Hepatocyte (in vitro differentiated cells): ENCODE measurements around the gene PPP2R5C.

Experiments used
- EZH2 ChIP-seq: fragments of 200-600 bp; sonication (generic); IDR thresholded peaks from 2 replicates; pipeline ENCODE4 v1.6.1; 2016; ENCODE audit warnings: antibody characterized with exemption, mild to moderate bottlenecking, borderline replicate concordance
- EZH2phosphoT487 ChIP-seq: fragments of 200-600 bp; sonication (generic); IDR thresholded peaks from one replicate; pipeline ENCODE4 v1.6.1; 2018; ENCODE audit warnings: antibody characterized with exemption, mild to moderate bottlenecking, low read depth, moderate library complexity; ENCODE audit not compliant: unreplicated experiment, severe bottlenecking
- TF ChIP-seq, protein P1 (sequence below): fragments of 200-600 bp; sonication (generic); IDR thresholded peaks from 2 replicates; pipeline ENCODE4 v1.5.1; 2016; ENCODE audit warnings: antibody characterized with exemption, mild to moderate bottlenecking; ENCODE audit not compliant: poor library complexity

- TF ChIP-seq, protein P1, sequence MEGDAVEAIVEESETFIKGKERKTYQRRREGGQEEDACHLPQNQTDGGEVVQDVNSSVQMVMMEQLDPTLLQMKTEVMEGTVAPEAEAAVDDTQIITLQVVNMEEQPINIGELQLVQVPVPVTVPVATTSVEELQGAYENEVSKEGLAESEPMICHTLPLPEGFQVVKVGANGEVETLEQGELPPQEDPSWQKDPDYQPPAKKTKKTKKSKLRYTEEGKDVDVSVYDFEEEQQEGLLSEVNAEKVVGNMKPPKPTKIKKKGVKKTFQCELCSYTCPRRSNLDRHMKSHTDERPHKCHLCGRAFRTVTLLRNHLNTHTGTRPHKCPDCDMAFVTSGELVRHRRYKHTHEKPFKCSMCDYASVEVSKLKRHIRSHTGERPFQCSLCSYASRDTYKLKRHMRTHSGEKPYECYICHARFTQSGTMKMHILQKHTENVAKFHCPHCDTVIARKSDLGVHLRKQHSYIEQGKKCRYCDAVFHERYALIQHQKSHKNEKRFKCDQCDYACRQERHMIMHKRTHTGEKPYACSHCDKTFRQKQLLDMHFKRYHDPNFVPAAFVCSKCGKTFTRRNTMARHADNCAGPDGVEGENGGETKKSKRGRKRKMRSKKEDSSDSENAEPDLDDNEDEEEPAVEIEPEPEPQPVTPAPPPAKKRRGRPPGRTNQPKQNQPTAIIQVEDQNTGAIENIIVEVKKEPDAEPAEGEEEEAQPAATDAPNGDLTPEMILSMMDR: no peak
- TF ChIP-seq EZH2 (no peak), EZH2phosphoT487 (no peak)
Observed at GRCh38 chr14:101953151-101953550, 191.6 kb downstream of the PPP2R5C start.
